H1 (cell line): Measurements from ENCODE around the gene CACNA1F.

Source experiments
- ATF2 ChIP-seq: IDR thresholded peaks from 2 replicates; pipeline ENCODE4 v1.6.1; 2012; ENCODE audit warnings: low read length, inconsistent platforms
- EP300 ChIP-seq, 2 experiments: IDR thresholded peaks; 1 replicate in 1 of 2; 2 replicates in 1 of 2; pipeline ENCODE4 v1.6.1; 2011 to 2012; ENCODE audit warnings: low read depth in 2 of 2, low read length in 2 of 2, mild to moderate bottlenecking in 2 of 2, borderline replicate concordance in 1 of 2, inconsistent platforms in 1 of 2, moderate library complexity in 1 of 2
- EZH2 ChIP-seq: fragments of 200-600 bp; sonication (generic); IDR thresholded peaks from 2 replicates; pipeline ENCODE4 v1.7.1; 2012; ENCODE audit warnings: low read depth, mild to moderate bottlenecking, moderate library complexity, low read length, inconsistent platforms; ENCODE audit not compliant: severe bottlenecking
- POLR2A ChIP-seq, 2 experiments: IDR thresholded peaks; 1 replicate in 1 of 2; 2 replicates in 1 of 2; pipeline ENCODE4 v1.6.1; 2011; ENCODE audit warnings: low read depth in 2 of 2, low read length in 2 of 2, mild to moderate bottlenecking in 2 of 2; ENCODE audit errors: control extremely low read depth in 1 of 2
- POLR2AphosphoS5 ChIP-seq: IDR thresholded peaks from 2 replicates; pipeline ENCODE4 v1.6.1; 2011; ENCODE audit warnings: low read depth, low read length
- RAD21 ChIP-seq, 2 experiments: IDR thresholded peaks in 1 of 2; conservative IDR thresholded peaks in 1 of 2; 2 replicates each; pipeline ENCODE4 v1.6.1; 2011; ENCODE audit warnings: low read depth in 2 of 2, low read length in 2 of 2, improper control_type of control experiment in 1 of 2, inconsistent platforms in 1 of 2, mild to moderate bottlenecking in 1 of 2, moderate library complexity in 1 of 2
- RBBP5 ChIP-seq: IDR thresholded peaks from 2 replicates; pipeline ENCODE4 v1.7.1; 2012; ENCODE audit warnings: low read depth, mild to moderate bottlenecking, inconsistent platforms, low read length, moderate library complexity, borderline replicate concordance
- ZNF274 ChIP-seq: IDR thresholded peaks from 2 replicates; pipeline ENCODE4 v1.7.0; 2012; ENCODE audit warnings: low read length, borderline replicate concordance; ENCODE audit errors: extremely low read depth
- TF ChIP-seq, protein P1 (sequence below), 3 experiments: IDR thresholded peaks; 1 replicate in 2 of 3; 2 replicates in 1 of 3; pipeline versions ENCODE4 v1.5.1 to v1.6.1; 2011; ENCODE audit warnings: low read length in 3 of 3, mild to moderate bottlenecking in 3 of 3, inconsistent platforms in 2 of 3, low read depth in 1 of 3, moderate library complexity in 1 of 3; ENCODE audit not compliant: insufficient read depth in 1 of 3; ENCODE audit errors: control extremely low read depth in 1 of 3
- TF ChIP-seq, protein P2 (sequence below): fragments of 300-600 bp; sonication (generic); IDR thresholded peaks from 2 replicates; pipeline ENCODE4 v1.7.1; 2012; ENCODE audit warnings: low read length, moderate library complexity, mild to moderate bottlenecking, inconsistent platforms; ENCODE audit not compliant: insufficient replicate concordance

GRCh38 chrX:49166914-49167739 lies 66.0 kb downstream of the CACNA1F start:
- TF ChIP-seq EZH2 (no peak), EP300 (IDR thresholded peaks at IDR 0.05; ENCODE audit: borderline replicate concordance in 1 of 2, low read depth in 2 of 2, low read length in 2 of 2) (no peak), POLR2A (IDR thresholded peaks at IDR 0.05; ENCODE audit: control extremely low read depth in 1 of 2, low read depth in 2 of 2, low read length in 2 of 2) (no peak), RAD21 (IDR thresholded peaks at IDR 0.05 in 1 of 2, conservative IDR thresholded peaks at IDR 0.05 in 1 of 2; ENCODE audit: low read depth in 2 of 2, low read length in 2 of 2) (no peak), ATF2 (no peak), RBBP5 (no peak), POLR2AphosphoS5 (no peak), ZNF274 (no peak)
- TF ChIP-seq, protein P1, sequence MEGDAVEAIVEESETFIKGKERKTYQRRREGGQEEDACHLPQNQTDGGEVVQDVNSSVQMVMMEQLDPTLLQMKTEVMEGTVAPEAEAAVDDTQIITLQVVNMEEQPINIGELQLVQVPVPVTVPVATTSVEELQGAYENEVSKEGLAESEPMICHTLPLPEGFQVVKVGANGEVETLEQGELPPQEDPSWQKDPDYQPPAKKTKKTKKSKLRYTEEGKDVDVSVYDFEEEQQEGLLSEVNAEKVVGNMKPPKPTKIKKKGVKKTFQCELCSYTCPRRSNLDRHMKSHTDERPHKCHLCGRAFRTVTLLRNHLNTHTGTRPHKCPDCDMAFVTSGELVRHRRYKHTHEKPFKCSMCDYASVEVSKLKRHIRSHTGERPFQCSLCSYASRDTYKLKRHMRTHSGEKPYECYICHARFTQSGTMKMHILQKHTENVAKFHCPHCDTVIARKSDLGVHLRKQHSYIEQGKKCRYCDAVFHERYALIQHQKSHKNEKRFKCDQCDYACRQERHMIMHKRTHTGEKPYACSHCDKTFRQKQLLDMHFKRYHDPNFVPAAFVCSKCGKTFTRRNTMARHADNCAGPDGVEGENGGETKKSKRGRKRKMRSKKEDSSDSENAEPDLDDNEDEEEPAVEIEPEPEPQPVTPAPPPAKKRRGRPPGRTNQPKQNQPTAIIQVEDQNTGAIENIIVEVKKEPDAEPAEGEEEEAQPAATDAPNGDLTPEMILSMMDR (IDR thresholded peaks at IDR 0.05; ENCODE audit: control extremely low read depth in 1 of 3, insufficient read depth in 1 of 3, low read depth in 1 of 3, low read length in 3 of 3) = no peak
- TF ChIP-seq, protein P2, sequence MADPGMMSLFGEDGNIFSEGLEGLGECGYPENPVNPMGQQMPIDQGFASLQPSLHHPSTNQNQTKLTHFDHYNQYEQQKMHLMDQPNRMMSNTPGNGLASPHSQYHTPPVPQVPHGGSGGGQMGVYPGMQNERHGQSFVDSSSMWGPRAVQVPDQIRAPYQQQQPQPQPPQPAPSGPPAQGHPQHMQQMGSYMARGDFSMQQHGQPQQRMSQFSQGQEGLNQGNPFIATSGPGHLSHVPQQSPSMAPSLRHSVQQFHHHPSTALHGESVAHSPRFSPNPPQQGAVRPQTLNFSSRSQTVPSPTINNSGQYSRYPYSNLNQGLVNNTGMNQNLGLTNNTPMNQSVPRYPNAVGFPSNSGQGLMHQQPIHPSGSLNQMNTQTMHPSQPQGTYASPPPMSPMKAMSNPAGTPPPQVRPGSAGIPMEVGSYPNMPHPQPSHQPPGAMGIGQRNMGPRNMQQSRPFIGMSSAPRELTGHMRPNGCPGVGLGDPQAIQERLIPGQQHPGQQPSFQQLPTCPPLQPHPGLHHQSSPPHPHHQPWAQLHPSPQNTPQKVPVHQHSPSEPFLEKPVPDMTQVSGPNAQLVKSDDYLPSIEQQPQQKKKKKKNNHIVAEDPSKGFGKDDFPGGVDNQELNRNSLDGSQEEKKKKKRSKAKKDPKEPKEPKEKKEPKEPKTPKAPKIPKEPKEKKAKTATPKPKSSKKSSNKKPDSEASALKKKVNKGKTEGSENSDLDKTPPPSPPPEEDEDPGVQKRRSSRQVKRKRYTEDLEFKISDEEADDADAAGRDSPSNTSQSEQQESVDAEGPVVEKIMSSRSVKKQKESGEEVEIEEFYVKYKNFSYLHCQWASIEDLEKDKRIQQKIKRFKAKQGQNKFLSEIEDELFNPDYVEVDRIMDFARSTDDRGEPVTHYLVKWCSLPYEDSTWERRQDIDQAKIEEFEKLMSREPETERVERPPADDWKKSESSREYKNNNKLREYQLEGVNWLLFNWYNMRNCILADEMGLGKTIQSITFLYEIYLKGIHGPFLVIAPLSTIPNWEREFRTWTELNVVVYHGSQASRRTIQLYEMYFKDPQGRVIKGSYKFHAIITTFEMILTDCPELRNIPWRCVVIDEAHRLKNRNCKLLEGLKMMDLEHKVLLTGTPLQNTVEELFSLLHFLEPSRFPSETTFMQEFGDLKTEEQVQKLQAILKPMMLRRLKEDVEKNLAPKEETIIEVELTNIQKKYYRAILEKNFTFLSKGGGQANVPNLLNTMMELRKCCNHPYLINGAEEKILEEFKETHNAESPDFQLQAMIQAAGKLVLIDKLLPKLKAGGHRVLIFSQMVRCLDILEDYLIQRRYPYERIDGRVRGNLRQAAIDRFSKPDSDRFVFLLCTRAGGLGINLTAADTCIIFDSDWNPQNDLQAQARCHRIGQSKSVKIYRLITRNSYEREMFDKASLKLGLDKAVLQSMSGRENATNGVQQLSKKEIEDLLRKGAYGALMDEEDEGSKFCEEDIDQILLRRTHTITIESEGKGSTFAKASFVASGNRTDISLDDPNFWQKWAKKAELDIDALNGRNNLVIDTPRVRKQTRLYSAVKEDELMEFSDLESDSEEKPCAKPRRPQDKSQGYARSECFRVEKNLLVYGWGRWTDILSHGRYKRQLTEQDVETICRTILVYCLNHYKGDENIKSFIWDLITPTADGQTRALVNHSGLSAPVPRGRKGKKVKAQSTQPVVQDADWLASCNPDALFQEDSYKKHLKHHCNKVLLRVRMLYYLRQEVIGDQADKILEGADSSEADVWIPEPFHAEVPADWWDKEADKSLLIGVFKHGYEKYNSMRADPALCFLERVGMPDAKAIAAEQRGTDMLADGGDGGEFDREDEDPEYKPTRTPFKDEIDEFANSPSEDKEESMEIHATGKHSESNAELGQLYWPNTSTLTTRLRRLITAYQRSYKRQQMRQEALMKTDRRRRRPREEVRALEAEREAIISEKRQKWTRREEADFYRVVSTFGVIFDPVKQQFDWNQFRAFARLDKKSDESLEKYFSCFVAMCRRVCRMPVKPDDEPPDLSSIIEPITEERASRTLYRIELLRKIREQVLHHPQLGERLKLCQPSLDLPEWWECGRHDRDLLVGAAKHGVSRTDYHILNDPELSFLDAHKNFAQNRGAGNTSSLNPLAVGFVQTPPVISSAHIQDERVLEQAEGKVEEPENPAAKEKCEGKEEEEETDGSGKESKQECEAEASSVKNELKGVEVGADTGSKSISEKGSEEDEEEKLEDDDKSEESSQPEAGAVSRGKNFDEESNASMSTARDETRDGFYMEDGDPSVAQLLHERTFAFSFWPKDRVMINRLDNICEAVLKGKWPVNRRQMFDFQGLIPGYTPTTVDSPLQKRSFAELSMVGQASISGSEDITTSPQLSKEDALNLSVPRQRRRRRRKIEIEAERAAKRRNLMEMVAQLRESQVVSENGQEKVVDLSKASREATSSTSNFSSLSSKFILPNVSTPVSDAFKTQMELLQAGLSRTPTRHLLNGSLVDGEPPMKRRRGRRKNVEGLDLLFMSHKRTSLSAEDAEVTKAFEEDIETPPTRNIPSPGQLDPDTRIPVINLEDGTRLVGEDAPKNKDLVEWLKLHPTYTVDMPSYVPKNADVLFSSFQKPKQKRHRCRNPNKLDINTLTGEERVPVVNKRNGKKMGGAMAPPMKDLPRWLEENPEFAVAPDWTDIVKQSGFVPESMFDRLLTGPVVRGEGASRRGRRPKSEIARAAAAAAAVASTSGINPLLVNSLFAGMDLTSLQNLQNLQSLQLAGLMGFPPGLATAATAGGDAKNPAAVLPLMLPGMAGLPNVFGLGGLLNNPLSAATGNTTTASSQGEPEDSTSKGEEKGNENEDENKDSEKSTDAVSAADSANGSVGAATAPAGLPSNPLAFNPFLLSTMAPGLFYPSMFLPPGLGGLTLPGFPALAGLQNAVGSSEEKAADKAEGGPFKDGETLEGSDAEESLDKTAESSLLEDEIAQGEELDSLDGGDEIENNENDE = no peak
